ENCODE data around the gene TRIP12. TPM values are rescaled to one million over a fixed set of nuclear protein-coding genes. Genes with fewer than 3 reads are reported as not detected.

TRIP12 gene
- total and polyA plus RNA-seq, 8 donors, result 13.4 to 342 (median 117) TPM

DNA sequence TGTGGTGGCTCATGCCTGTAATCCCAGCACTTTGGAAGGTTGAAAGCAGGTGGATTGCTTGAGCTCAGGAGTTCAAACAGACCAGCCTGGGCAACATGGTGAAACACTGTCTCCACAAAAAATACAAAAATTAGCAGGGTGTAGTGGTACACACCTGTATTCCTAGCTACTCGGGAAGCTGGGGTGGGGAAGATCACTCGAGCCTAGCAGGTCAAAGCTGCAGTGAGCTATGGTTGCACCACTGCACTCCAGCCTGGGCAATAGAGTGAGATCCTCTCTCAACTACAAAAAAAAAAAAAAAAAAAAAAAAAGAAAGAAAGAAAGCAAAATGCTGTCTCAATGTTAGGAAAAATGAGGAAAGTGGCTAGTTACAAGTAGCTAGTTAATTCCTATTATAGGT lies 56.8 kb downstream of the TRIP12 start:
- H3K4me1 ChIP-seq, result peaks cover 0 to 28% (median 12%) of the 10 kb centered on the region in 4 donors
- TF ChIP-seq POLR2A (IDR thresholded peaks at IDR 0.05) (no peak), CTCF (IDR thresholded peaks at IDR 0.05) (no peak), POLR2AphosphoS5 (IDR thresholded peaks at IDR 0.05) (no peak), EP300 (IDR thresholded peaks at IDR 0.05) (no peak)
- no peaks in the 10 kb centered on the region for H3K27me3 ChIP-seq
- DNase-seq, result no peak
- H3K4me3 ChIP-seq, result no peak overlapping the region
- WGBS, 5 donors, result 87 to 98% (median 92%) methylated on average over 2 of the region's 2 CpGs
- H3K9me3 ChIP-seq, result no peaks in the 10 kb centered on the region
- intact Hi-C loops (cut with DNase I; ENCODE audit: low total_unique reads), result no loop called here
- peaks cover 0 to 13% (median 4%) of the 10 kb centered on the region in 4 donors for H3K36me3 ChIP-seq
- H3K27ac ChIP-seq, result no peak overlapping the region

DNA sequence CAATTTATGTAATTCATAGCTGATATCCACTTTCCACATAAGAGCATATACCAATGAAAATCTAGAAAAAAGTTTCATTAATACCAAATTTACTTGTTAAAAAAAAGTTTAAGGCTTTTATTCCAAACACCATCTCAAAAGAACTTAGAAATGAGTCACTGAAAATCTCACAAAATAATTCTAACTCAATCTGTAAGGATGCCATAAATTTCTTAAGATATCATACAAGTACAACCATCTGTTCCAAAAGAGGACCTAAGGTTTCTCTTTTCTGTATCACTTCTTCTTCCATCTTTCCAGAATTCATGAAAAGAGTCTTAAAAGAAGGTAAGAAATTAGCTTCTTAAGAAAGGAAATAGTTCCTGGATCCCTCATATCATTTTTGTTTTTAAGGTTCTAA lies 60.4 kb downstream of the TRIP12 start:
- Histone ChIP-seq H3K4me1 (peaks cover 0 to 24% (median 11%) of the 10 kb centered on the region in 4 donors), H3K36me3 (peaks cover 19 to 31% (median 26%) of the 10 kb centered on the region in 4 donors), H3K27ac (no peak overlapping the region), H3K9me3 (no peaks in the 10 kb centered on the region), H3K27me3 (no peaks in the 10 kb centered on the region), H3K4me3 (no peak overlapping the region)
- no peak for DNase-seq
- TF ChIP-seq EP300 (IDR thresholded peaks at IDR 0.05) (no peak), CTCF (IDR thresholded peaks at IDR 0.05) (no peak), POLR2A (IDR thresholded peaks at IDR 0.05) (no peak), POLR2AphosphoS5 (IDR thresholded peaks at IDR 0.05) (no peak)
- intact Hi-C loops (cut with DNase I; ENCODE audit: low total_unique reads), result no loop called here

DNA sequence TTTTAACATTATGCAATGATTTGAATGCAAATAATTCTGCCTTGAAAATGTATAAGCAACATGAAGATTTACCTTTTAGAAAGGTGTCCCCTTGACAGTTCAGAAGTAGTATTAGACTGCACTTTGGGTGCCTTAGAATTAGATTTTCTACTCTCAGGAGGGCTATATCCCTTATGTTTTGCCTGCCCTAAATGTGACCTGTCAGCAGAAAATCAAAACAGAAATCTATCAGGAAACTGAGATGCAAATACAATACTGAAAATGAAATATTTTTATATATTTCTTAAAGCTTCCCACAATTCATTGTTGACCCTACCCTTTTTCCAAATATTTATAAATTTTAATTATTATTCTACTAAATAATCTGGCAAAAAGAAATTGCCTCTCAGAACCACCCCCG lies 61.5 kb downstream of the TRIP12 start:
- Histone ChIP-seq H3K36me3 (peaks cover 19 to 41% (median 36%) of the 10 kb centered on the region in 4 donors), H3K4me1 (peaks cover 0 to 21% (median 9%) of the 10 kb centered on the region in 4 donors), H3K9me3 (no peaks in the 10 kb centered on the region), H3K4me3 (no peak overlapping the region), H3K27me3 (no peaks in the 10 kb centered on the region), H3K27ac (no peak overlapping the region)
- no peak for DNase-seq
- intact Hi-C loops (cut with DNase I; ENCODE audit: low total_unique reads), result no loop called here
- 97 to 100% (median 100%) methylated on average over 1 of the region's 1 CpG for WGBS, 5 donors
- TF ChIP-seq CTCF (IDR thresholded peaks at IDR 0.05), result no peak
- TF ChIP-seq POLR2AphosphoS5 (IDR thresholded peaks at IDR 0.05), result no peak
- no peak for TF ChIP-seq EP300 (IDR thresholded peaks at IDR 0.05)

DNA sequence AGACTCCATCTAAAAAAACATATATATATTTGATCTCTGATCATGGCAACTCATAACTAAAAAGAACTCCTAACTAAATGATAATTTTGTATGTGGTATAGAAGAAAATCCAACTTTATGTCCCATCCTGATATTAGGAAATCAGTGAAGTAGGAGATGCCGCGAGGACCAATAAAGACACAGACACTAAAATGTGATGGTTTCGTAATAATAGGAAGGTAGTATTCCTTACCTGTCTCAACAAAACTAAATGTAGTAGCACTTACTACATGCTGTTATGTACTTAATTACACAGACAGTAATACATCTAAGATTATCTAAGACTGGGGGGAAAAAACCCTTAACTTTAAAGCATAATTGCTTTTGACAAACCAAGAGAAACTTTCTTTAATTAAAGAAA lies 63.5 kb downstream of the TRIP12 start:
- no peak overlapping the region for H3K27ac ChIP-seq
- H3K9me3 ChIP-seq, result no peaks in the 10 kb centered on the region
- intact Hi-C loops (cut with DNase I; ENCODE audit: low total_unique reads), result no loop called here
- H3K4me3 ChIP-seq, result no peak overlapping the region
- peaks cover 0 to 15% (median 6%) of the 10 kb centered on the region in 4 donors for H3K4me1 ChIP-seq
- peaks cover 19 to 48% (median 41%) of the 10 kb centered on the region in 4 donors for H3K36me3 ChIP-seq
- TF ChIP-seq POLR2AphosphoS5 (IDR thresholded peaks at IDR 0.05), result no peak
- no peak for TF ChIP-seq POLR2A (IDR thresholded peaks at IDR 0.05)
- TF ChIP-seq EP300 (IDR thresholded peaks at IDR 0.05), result no peak
- TF ChIP-seq CTCF (IDR thresholded peaks at IDR 0.05), result no peak
- no peaks in the 10 kb centered on the region for H3K27me3 ChIP-seq
- DNase-seq, result no peak
- WGBS, 5 donors, result 91 to 99% (median 97%) methylated on average over 3 of the region's 3 CpGs
